Thyroid gland (tissue), 4 donors: Measurements from ENCODE around the gene NR3C2.

Experiments
- POLR2A ChIP-seq, 2 donors: fragments of 450-650 bp; IDR thresholded peaks; one replicate each; pipeline ENCODE4 v1.6.1; 2017; ENCODE audit warnings: antibody characterized with exemption in 2 of 2, mild to moderate bottlenecking in 2 of 2, moderate library complexity in 1 of 2
- TF ChIP-seq, protein P1 (sequence below), 6 experiments: fragments of 200-600 bp in 3 of 6; fragments of 450-650 bp in 3 of 6; sonication (generic) in 3 of 6; IDR thresholded peaks; one replicate each; pipeline ENCODE4 v1.5.1; 2016 to 2019; ENCODE audit warnings: antibody characterized with exemption in 6 of 6, mild to moderate bottlenecking in 2 of 6, inconsistent platforms in 1 of 6, moderate library complexity in 1 of 6

DNA sequence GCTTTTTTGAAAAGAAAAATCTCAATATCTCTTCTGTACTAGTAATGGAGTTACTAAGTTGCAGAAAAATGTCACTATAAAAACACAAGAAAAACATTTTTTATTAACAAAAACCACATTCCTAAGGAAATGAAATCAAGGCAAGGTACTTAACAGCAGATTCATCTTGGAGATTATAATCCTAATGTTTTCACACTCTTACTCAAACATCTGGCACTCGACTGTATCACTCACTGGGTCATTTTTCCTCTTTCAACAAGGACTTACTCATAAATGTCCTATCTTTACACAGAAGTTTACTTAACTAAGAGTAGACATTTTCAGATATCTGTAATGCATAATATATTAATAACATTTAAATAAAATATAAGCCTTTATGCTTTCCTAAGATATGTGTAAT is 216.6 kb downstream of the NR3C2 start:
- TF ChIP-seq, protein P1, sequence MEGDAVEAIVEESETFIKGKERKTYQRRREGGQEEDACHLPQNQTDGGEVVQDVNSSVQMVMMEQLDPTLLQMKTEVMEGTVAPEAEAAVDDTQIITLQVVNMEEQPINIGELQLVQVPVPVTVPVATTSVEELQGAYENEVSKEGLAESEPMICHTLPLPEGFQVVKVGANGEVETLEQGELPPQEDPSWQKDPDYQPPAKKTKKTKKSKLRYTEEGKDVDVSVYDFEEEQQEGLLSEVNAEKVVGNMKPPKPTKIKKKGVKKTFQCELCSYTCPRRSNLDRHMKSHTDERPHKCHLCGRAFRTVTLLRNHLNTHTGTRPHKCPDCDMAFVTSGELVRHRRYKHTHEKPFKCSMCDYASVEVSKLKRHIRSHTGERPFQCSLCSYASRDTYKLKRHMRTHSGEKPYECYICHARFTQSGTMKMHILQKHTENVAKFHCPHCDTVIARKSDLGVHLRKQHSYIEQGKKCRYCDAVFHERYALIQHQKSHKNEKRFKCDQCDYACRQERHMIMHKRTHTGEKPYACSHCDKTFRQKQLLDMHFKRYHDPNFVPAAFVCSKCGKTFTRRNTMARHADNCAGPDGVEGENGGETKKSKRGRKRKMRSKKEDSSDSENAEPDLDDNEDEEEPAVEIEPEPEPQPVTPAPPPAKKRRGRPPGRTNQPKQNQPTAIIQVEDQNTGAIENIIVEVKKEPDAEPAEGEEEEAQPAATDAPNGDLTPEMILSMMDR (IDR thresholded peaks at IDR 0.05), result no peak
- no peak for TF ChIP-seq POLR2A (IDR thresholded peaks at IDR 0.05)
